ENCODE measurements around the gene DSC3.

DNA sequence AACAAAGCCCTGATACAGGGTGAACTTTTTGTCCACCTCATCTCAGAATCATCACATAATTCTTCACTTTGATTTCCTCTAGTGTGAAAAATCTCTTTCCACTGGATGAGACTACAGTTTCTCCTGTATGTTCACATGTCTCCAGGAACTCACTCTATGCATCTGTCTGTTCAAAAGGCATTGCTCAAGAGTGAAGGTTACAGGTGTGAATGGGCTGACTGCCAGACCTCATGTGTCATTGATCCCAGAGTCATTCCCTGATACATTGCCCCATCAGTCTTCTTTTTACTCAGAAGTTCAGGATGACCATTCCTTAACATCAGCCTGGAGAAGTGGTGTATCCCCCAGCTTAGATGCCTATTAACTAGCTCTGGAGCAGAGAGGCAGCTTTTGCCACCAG lies 4.4 kb upstream of the DSC3 start:
- TF ChIP-seq ATF1 (CRISPR knock-in tag; IDR thresholded peaks at IDR 0.05) (no peak), ATF1 (tag; IDR thresholded peaks at IDR 0.05) (no peak), ZNF384 (IDR thresholded peaks at IDR 0.05; ENCODE audit: low read depth, low read length) (no peak), PHB (CRISPR knock-in tag; IDR thresholded peaks at IDR 0.05) (no peak)
- TF ChIP-seq, protein P1, sequence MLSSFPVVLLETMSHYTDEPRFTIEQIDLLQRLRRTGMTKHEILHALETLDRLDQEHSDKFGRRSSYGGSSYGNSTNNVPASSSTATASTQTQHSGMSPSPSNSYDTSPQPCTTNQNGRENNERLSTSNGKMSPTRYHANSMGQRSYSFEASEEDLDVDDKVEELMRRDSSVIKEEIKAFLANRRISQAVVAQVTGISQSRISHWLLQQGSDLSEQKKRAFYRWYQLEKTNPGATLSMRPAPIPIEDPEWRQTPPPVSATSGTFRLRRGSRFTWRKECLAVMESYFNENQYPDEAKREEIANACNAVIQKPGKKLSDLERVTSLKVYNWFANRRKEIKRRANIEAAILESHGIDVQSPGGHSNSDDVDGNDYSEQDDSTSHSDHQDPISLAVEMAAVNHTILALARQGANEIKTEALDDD (IDR thresholded peaks at IDR 0.05) = no peak
- TF ChIP-seq, protein P2, sequence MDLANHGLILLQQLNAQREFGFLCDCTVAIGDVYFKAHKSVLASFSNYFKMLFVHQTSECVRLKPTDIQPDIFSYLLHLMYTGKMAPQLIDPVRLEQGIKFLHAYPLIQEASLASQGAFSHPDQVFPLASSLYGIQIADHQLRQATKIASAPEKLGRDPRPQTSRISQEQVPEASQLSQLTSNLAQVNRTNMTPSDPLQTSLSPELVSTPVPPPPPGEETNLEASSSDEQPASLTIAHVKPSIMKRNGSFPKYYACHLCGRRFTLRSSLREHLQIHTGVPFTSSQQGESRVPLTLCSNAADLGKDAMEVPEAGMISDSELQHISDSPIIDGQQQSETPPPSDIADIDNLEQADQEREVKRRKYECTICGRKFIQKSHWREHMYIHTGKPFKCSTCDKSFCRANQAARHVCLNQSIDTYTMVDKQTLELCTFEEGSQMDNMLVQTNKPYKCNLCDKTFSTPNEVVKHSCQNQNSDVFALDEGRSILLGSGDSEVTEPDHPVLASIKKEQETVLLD (IDR thresholded peaks at IDR 0.05) = no peak
